ACC112 (cell line): ENCODE measurements around the gene LAMA1.
A peak's percentile ranks its signal among the peaks of the same experiment; 100 is the strongest.

Experiments used
- H2AFZ ChIP-seq: fragments of 200-600 bp; sonication (generic); one replicate; pipeline ENCODE4 v1.6.0; 2017; ENCODE audit warnings: antibody characterized with exemption, low read length; ENCODE audit not compliant: unreplicated experiment
- H3K27ac ChIP-seq: fragments of 200-600 bp; sonication (generic); 2 replicates; pipeline ENCODE4 v1.5.1; 2014; ENCODE audit warnings: low read depth, mild to moderate bottlenecking, antibody characterized with exemption, low read length, moderate library complexity
- H3K27me3 ChIP-seq: fragments of 200-600 bp; sonication (generic); 2 replicates; pipeline ENCODE4 v1.6.1; 2014; ENCODE audit warnings: mild to moderate bottlenecking, antibody characterized with exemption, low read length, moderate library complexity, mixed read lengths; ENCODE audit not compliant: insufficient read depth
- H3K36me3 ChIP-seq: fragments of 200-600 bp; sonication (generic); 2 replicates; pipeline ENCODE4 v1.6.1; 2016; ENCODE audit warnings: mild to moderate bottlenecking, antibody characterized with exemption, low read length, moderate library complexity, mixed read lengths; ENCODE audit not compliant: insufficient read depth
- H3K4me1 ChIP-seq: fragments of 200-600 bp; sonication (generic); one replicate; pipeline ENCODE4 v1.6.1; 2016; ENCODE audit warnings: low read length, mixed read lengths; ENCODE audit not compliant: insufficient read depth, unreplicated experiment, control insufficient read depth
- H3K4me3 ChIP-seq: fragments of 200-600 bp; sonication (generic); 2 replicates; pipeline ENCODE4 v1.5.1; 2014; ENCODE audit warnings: mild to moderate bottlenecking, low read depth, low read length
- H3K79me2 ChIP-seq: fragments of 200-600 bp; sonication (generic); one replicate; pipeline ENCODE4 v1.6.0; 2016; ENCODE audit warnings: low read length; ENCODE audit not compliant: control insufficient read depth, unreplicated experiment, insufficient read depth

Gene LAMA1

DNA sequence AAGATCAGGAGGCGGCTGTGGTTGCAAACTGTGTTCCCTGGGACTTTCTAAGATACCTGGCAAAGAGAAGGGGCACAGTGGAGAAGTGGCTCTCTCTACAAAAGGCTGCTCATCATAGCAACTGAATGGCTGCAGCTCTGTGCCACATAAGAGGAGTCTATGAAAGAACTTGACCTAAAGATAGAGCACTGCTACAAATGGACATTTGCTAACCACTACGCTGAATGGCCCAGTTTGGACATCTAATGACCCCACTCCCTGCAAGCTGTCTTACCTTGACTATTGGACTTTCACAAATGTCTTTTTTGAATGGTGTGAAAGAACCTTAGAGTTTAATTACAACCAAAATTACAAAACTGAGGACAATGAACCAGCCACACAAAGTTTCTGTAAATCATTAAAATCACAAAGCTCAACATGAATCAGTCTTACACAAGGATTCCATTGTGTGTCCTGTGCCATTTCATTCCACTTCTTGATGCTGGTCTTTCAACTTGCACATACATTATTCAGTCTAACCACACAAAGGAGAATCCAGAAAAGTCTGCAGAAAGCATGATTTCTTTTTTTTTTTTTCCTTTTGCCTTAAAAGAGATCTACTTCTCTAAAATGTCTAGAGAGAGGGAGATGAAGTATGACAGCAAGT is 154.0 kb downstream of the LAMA1 start:
- Histone ChIP-seq H3K27me3 (no peaks in the 10 kb centered on the region), H2AFZ (no peak overlapping the region), H3K79me2 (no peaks in the 10 kb centered on the region), H3K4me1 (peaks cover 28% of the 10 kb centered on the region), H3K27ac (no peak overlapping the region), H3K36me3 (peaks cover 25% of the 10 kb centered on the region), H3K4me3 (no peak overlapping the region)

DNA sequence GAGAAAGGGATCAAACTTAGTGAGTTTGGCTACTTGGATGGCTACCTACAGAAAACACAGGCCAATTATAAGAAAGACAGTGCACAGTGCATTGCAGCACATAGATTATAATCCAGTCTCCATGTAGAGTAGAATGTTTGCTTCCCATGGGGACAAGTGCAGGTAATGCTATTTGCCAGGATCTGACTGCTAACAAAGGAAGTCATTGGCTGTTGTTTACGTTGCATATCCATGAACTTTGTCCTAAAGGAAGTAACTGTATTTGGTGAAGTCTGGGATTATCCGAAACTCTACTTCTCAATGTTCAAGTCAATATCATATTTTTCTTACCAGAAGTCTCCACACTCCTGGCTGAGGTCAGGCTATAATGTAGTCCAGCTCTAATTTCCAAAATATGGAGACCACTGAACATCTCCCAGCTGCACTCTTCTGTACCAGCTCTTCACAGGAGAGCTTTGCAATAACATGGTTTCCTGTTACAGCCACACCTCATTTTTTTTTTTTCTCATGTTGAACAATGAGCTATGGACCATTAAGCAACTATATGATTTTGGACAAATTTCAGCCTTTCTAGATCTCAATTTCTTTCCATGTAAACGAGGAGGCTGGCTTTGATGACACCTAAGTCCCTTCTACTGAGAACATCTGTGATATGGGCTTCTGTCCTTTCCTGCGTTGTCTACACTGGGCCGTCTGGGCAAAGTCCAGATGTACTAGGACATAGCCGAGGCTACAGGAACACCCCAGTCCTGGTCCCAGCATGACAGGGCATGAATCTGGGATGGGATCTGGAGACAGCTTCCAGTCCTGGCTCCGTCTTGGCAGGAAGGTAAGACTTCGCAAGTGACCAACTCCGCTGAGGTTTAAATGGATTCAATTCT is 154.8 kb downstream of the LAMA1 start:
- no peaks in the 10 kb centered on the region for H3K79me2 ChIP-seq
- H3K27me3 ChIP-seq: no peaks in the 10 kb centered on the region
- no peak overlapping the region for H3K4me3 ChIP-seq
- H3K4me1 ChIP-seq: peaks cover 28% of the 10 kb centered on the region
- H3K36me3 ChIP-seq: peaks cover 30% of the 10 kb centered on the region
- H2AFZ ChIP-seq: no peak overlapping the region
- H3K27ac ChIP-seq: no peak overlapping the region

DNA sequence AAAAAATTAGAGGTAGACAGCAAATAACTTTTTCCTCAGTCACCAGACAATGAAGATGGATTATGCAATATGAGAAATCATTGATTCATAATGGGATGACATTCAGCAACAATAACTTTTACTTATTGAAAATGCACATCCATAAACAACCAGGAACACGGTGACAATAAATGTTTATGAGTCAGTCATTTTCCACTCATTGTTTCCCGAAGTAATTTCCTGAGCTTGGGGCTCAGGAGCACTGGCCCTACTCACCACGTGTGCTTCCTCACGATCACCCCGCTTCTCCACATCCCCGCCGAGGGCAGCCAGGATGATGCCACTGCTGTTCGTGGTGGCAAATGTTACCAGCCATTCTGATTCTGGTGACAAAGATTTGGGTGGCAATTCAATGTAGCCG is 156.3 kb downstream of the LAMA1 start:
- Histone ChIP-seq H3K4me3 (no peak overlapping the region), H3K79me2 (no peaks in the 10 kb centered on the region), H2AFZ (no peak overlapping the region), H3K27ac (peak overlapping the region; percentile 68), H3K36me3 (peaks cover 34% of the 10 kb centered on the region), H3K4me1 (peaks cover 28% of the 10 kb centered on the region), H3K27me3 (no peaks in the 10 kb centered on the region)

DNA sequence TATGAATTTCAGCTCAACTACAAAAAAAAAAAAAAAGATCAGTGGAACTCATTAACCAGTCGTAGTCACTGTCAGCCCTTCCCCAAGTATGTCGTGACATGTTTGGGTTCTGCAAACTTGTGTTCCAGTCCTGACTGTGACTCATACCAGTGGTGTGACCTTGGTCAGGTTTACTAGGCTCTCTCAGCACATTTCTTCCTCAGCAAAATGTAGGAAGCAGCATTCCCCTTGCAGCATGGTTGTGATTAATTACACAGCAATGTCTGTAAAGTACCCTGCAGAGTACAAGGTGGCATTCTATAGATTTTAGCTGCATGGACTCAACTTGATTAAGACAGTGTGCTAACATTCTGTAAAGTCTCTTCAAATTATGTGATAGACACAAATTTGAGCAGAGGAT is 156.9 kb downstream of the LAMA1 start:
- H3K4me3 ChIP-seq: no peak overlapping the region
- H3K27me3 ChIP-seq: no peaks in the 10 kb centered on the region
- H3K36me3 ChIP-seq: peaks cover 34% of the 10 kb centered on the region
- no peaks in the 10 kb centered on the region for H3K79me2 ChIP-seq
- H3K27ac ChIP-seq: peak overlapping the region; percentile 68
- H2AFZ ChIP-seq: no peak overlapping the region
- H3K4me1 ChIP-seq: peaks cover 28% of the 10 kb centered on the region

- Histone ChIP-seq H3K79me2 (no peaks in the 10 kb centered on the region), H3K27ac (0 out of 2 replicates have a peak overlapping the region, but pooled peaks have one; percentile 68), H2AFZ (no peak overlapping the region), H3K27me3 (no peaks in the 10 kb centered on the region), H3K4me1 (peaks cover 28% of the 10 kb centered on the region), H3K4me3 (no peak overlapping the region), H3K36me3 (peaks cover 34% of the 10 kb centered on the region)
Measured at GRCh38 chr18:6960124-6960523, 157.5 kb downstream of the LAMA1 start.

DNA sequence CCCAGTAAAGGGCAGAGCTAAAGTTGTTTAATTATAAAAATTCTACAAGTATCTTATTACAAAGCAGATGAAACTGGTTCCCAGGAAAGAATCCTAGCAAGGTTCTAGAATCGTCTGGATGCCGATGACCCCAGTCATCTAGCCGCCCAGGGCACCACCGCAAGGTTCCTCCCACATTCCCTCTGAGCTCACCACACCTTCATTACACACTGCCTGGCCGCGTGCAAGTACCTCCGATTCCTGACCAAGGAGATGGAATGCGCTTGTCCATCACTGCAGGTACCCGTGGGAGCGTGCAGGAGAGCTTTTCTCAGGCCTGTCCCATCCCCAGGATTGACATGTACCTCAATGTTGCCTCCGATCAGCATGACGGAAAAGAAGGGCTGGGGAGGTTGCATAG is 158.5 kb downstream of the LAMA1 start:
- no peak overlapping the region for H2AFZ ChIP-seq
- no peaks in the 10 kb centered on the region for H3K27me3 ChIP-seq
- no peaks in the 10 kb centered on the region for H3K79me2 ChIP-seq
- H3K4me3 ChIP-seq: no peak overlapping the region
- H3K4me1 ChIP-seq: peaks cover 28% of the 10 kb centered on the region
- H3K27ac ChIP-seq: no peak overlapping the region
- H3K36me3 ChIP-seq: peaks cover 27% of the 10 kb centered on the region

GRCh38 chr18:6956999-6957398 is 160.6 kb downstream of the LAMA1 start:
- H3K27me3 ChIP-seq: no peaks in the 10 kb centered on the region
- H3K27ac ChIP-seq: no peak overlapping the region
- H3K4me3 ChIP-seq: no peak overlapping the region
- no peaks in the 10 kb centered on the region for H3K79me2 ChIP-seq
- H2AFZ ChIP-seq: no peak overlapping the region
- peaks cover 15% of the 10 kb centered on the region for H3K4me1 ChIP-seq
- H3K36me3 ChIP-seq: peaks cover 17% of the 10 kb centered on the region

- no peaks in the 10 kb centered on the region for H3K79me2 ChIP-seq
- no peaks in the 10 kb centered on the region for H3K27me3 ChIP-seq
- peaks cover 12% of the 10 kb centered on the region for H3K4me1 ChIP-seq
- H3K27ac ChIP-seq: no peak overlapping the region
- no peak overlapping the region for H2AFZ ChIP-seq
- no peak overlapping the region for H3K4me3 ChIP-seq
- H3K36me3 ChIP-seq: peaks cover 17% of the 10 kb centered on the region
Measured at GRCh38 chr18:6956495-6956894, 161.1 kb downstream of the LAMA1 start.

- no peaks in the 10 kb centered on the region for H3K27me3 ChIP-seq
- H2AFZ ChIP-seq: no peak overlapping the region
- peaks cover 17% of the 10 kb centered on the region for H3K36me3 ChIP-seq
- H3K4me1 ChIP-seq: no peaks in the 10 kb centered on the region
- no peak overlapping the region for H3K4me3 ChIP-seq
- H3K79me2 ChIP-seq: no peaks in the 10 kb centered on the region
- no peak overlapping the region for H3K27ac ChIP-seq
Measured at GRCh38 chr18:6955304-6955703, 162.3 kb downstream of the LAMA1 start.

GRCh38 chr18:6954501-6954900 is 163.1 kb downstream of the LAMA1 start:
- Histone ChIP-seq H3K27ac (no peak overlapping the region), H2AFZ (no peak overlapping the region), H3K79me2 (no peaks in the 10 kb centered on the region), H3K36me3 (peaks cover 11% of the 10 kb centered on the region), H3K4me1 (no peaks in the 10 kb centered on the region), H3K27me3 (no peaks in the 10 kb centered on the region), H3K4me3 (no peak overlapping the region)
